HG03354 (cell line): Measurements from ENCODE around the gene DGKK.
"Not testable (repeated sequence)": the region's sequence is repeated elsewhere in the genome, so short reads cannot be mapped to it uniquely, and the experiment has no call there.

Experiments used
- ATAC-seq: cut with Tn5 transposase; IDR thresholded peaks from one replicate; pipeline ENCODE4 v1.9.1; 2021; ENCODE audit warnings: mild to moderate bottlenecking; ENCODE audit not compliant: unreplicated experiment, poor library complexity, severe bottlenecking

The DGKK gene

GRCh38 chrX:50436797-50437196 is 33.8 kb downstream of the DGKK start:
- ATAC-seq, result no peak

- no peak for ATAC-seq
Observed at GRCh38 chrX:50432829-50433289, 37.8 kb downstream of the DGKK start.

- ATAC-seq, result no peak
Observed at GRCh38 chrX:50431623-50432022, 39.0 kb downstream of the DGKK start.

- ATAC-seq, result no peak
Observed at GRCh38 chrX:50430917-50431575, 39.6 kb downstream of the DGKK start.

GRCh38 chrX:50428174-50428573 is 42.5 kb downstream of the DGKK start:
- no peak for ATAC-seq

- ATAC-seq, result no peak
Observed at GRCh38 chrX:50407976-50408375, 62.6 kb downstream of the DGKK start.

- ATAC-seq, result no peak
Observed at GRCh38 chrX:50403903-50404302, 66.7 kb downstream of the DGKK start.

- no peak for ATAC-seq
Observed at GRCh38 chrX:50402886-50403285, 67.7 kb downstream of the DGKK start.

GRCh38 chrX:50393902-50394301 is 76.7 kb downstream of the DGKK start:
- ATAC-seq, result no peak

- ATAC-seq, result no peak
Observed at GRCh38 chrX:50386520-50386919, 84.1 kb downstream of the DGKK start.

GRCh38 chrX:50381729-50382415 is 88.8 kb downstream of the DGKK start:
- no peak for ATAC-seq

GRCh38 chrX:50375481-50376267 is 95.0 kb downstream of the DGKK start:
- ATAC-seq, result no peak

- ATAC-seq, result no peak
Observed at GRCh38 chrX:50372966-50373365, 97.7 kb downstream of the DGKK start.

GRCh38 chrX:50343917-50344316 is 126.7 kb downstream of the DGKK start:
- ATAC-seq, result no peak

- ATAC-seq, result no peak
Observed at GRCh38 chrX:50333308-50333707, 137.3 kb downstream of the DGKK start.

GRCh38 chrX:50332668-50333067 is 138.0 kb downstream of the DGKK start:
- not testable (repeated sequence) for ATAC-seq

GRCh38 chrX:50327235-50327634 is 143.4 kb downstream of the DGKK start:
- no peak for ATAC-seq
